MM.1S (cell line): ENCODE results near the gene LDLRAP1.

ENCODE experiments used
- DNase-seq: peaks from one replicate; pipeline ENCODE4 v3.0.0-alpha.2; 2015
- H2AFZ ChIP-seq: fragments of 300-600 bp; sonication (generic); 2 replicates; pipeline ENCODE4 v1.6.0; 2016; ENCODE audit warnings: antibody characterized with exemption, low read length
- H3F3A ChIP-seq: fragments of 300-600 bp; sonication (generic); 2 replicates; pipeline ENCODE4 v1.6.1; 2016; ENCODE audit warnings: mild to moderate bottlenecking, antibody characterized with exemption, low read length, moderate library complexity, mixed read lengths; ENCODE audit not compliant: insufficient read depth
- H3K27ac ChIP-seq: fragments of 300-600 bp; sonication (generic); 2 replicates; pipeline ENCODE4 v1.5.1; 2016; ENCODE audit warnings: mild to moderate bottlenecking, low read length
- H3K27me3 ChIP-seq: fragments of 300-600 bp; sonication (generic); replicated peaks from 2 replicates; pipeline ENCODE4 v1.6.0; 2016; ENCODE audit warnings: low read length; ENCODE audit not compliant: insufficient read depth
- H3K36me3 ChIP-seq: fragments of 300-600 bp; sonication (generic); replicated peaks from 2 replicates; pipeline ENCODE4 v1.6.1; 2016; ENCODE audit warnings: mild to moderate bottlenecking, low read length, mixed read lengths; ENCODE audit not compliant: insufficient read depth
- H3K4me1 ChIP-seq: fragments of 300-600 bp; sonication (generic); 2 replicates; pipeline ENCODE4 v1.6.1; 2016; ENCODE audit warnings: low read length, mixed read lengths
- H3K4me2 ChIP-seq: fragments of 300-600 bp; sonication (generic); 2 replicates; pipeline ENCODE4 v1.6.0; 2016; ENCODE audit warnings: low read depth, low read length
- H3K4me3 ChIP-seq: fragments of 300-600 bp; sonication (generic); 2 replicates; pipeline ENCODE4 v1.5.1; 2016; ENCODE audit warnings: low read length, mixed read lengths
- H3K79me2 ChIP-seq: fragments of 300-600 bp; sonication (generic); 2 replicates; pipeline ENCODE4 v1.6.1; 2016; ENCODE audit warnings: mixed run types, low read length, mixed read lengths
- H3K9ac ChIP-seq: fragments of 300-600 bp; sonication (generic); 2 replicates; pipeline ENCODE4 v1.6.1; 2016; ENCODE audit warnings: low read length, mixed read lengths
- H3K9me2 ChIP-seq: fragments of 300-600 bp; sonication (generic); replicated peaks from 2 replicates; pipeline ENCODE4 v1.6.1; 2016; ENCODE audit warnings: mild to moderate bottlenecking, low read length, mixed read lengths; ENCODE audit not compliant: insufficient read depth
- H3K9me3 ChIP-seq: fragments of 300-600 bp; sonication (generic); replicated peaks from 2 replicates; pipeline ENCODE4 v1.6.1; 2016; ENCODE audit warnings: mild to moderate bottlenecking, low read length, mixed read lengths; ENCODE audit not compliant: insufficient read depth
- H4K20me1 ChIP-seq: fragments of 300-600 bp; sonication (generic); 2 replicates; pipeline ENCODE4 v1.6.1; 2016; ENCODE audit warnings: mild to moderate bottlenecking, low read length, moderate library complexity, mixed read lengths; ENCODE audit not compliant: insufficient read depth
- CTCF ChIP-seq: fragments of 300-600 bp; sonication (generic); IDR thresholded peaks from 2 replicates; pipeline ENCODE4 v1.5.1; 2016; ENCODE audit warnings: antibody characterized with exemption, low read length, mixed read lengths
- EZH2 ChIP-seq: fragments of 300-600 bp; sonication (generic); optimal IDR thresholded peaks from 2 replicates; pipeline ENCODE3; 2017; ENCODE audit warnings: low read depth, mild to moderate bottlenecking, antibody characterized with exemption, low read length, mixed read lengths
- EZH2phosphoT487 ChIP-seq: fragments of 300-600 bp; sonication (generic); IDR thresholded peaks from 2 replicates; pipeline ENCODE4 v1.6.1; 2018; ENCODE audit warnings: antibody characterized with exemption, low read length

The LDLRAP1 gene

DNA sequence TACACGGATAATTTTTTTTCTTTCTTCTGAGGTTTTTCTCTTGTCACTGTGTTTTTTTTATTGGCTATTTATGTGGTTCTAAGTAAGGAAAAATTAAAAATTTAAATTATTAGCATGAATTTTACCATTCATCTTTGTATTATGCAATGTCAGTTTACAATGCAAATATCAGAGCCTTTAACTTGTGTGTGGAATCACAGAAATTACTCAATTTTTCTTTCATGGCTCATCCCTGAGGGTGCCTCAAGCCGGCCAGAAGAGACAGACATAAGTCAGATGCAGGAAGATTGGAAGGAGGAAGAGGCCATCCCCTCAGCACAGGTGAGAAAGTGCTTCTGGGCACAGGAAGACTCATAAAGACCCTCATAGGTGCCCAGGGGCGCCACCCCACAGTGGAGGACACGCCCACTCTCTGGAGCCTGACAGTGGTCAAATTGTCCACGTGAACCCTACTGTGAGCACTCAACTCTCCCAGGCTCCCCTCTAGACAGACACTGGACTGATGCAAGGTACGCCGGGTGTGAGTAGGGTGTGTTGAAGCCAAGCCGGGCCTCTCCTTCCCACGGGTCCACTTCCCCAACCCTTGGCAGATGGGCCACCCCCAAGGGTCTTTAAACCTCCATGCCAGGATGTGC lies 9.5 kb upstream of the LDLRAP1 start:
- H3K4me2 ChIP-seq, result no peak overlapping the region
- no peak overlapping the region for H3K27ac ChIP-seq
- no peaks in the 10 kb centered on the region for H3K9me2 ChIP-seq
- no peak for DNase-seq
- H3K4me1 ChIP-seq, result no peaks in the 10 kb centered on the region
- H3K79me2 ChIP-seq, result no peaks in the 10 kb centered on the region
- no peaks in the 10 kb centered on the region for H3K9me3 ChIP-seq
- H3F3A ChIP-seq, result no peaks in the 10 kb centered on the region
- no peaks in the 10 kb centered on the region for H3K36me3 ChIP-seq
- H3K27me3 ChIP-seq, result no peaks in the 10 kb centered on the region
- TF ChIP-seq EZH2phosphoT487, result no peak
- no peak for TF ChIP-seq CTCF
- TF ChIP-seq EZH2, result no peak
- H4K20me1 ChIP-seq, result no peaks in the 10 kb centered on the region
- H3K9ac ChIP-seq, result no peak overlapping the region
- H2AFZ ChIP-seq, result no peak overlapping the region
- H3K4me3 ChIP-seq, result no peak overlapping the region

- Histone ChIP-seq H4K20me1 (no peaks in the 10 kb centered on the region), H3K9me2 (no peaks in the 10 kb centered on the region), H3K4me2 (no peak overlapping the region), H3F3A (no peaks in the 10 kb centered on the region), H3K4me1 (no peaks in the 10 kb centered on the region), H3K79me2 (no peaks in the 10 kb centered on the region), H3K9ac (no peak overlapping the region), H3K4me3 (no peak overlapping the region), H3K36me3 (no peaks in the 10 kb centered on the region), H3K27me3 (no peaks in the 10 kb centered on the region), H3K27ac (no peak overlapping the region), H3K9me3 (no peaks in the 10 kb centered on the region), H2AFZ (no peak overlapping the region)
- TF ChIP-seq CTCF (no peak), EZH2phosphoT487 (no peak), EZH2 (no peak)
- no peak for DNase-seq
Measured at GRCh38 chr1:25534410-25534788, 9.0 kb upstream of the LDLRAP1 start.

- H2AFZ ChIP-seq, result no peak overlapping the region
- H3K9ac ChIP-seq, result no peak overlapping the region
- H3K27me3 ChIP-seq, result no peaks in the 10 kb centered on the region
- no peaks in the 10 kb centered on the region for H3K9me3 ChIP-seq
- TF ChIP-seq EZH2 (no peak), CTCF (no peak), EZH2phosphoT487 (no peak)
- H3K79me2 ChIP-seq, result no peaks in the 10 kb centered on the region
- no peak overlapping the region for H3K4me3 ChIP-seq
- no peaks in the 10 kb centered on the region for H3K36me3 ChIP-seq
- no peak overlapping the region for H3K27ac ChIP-seq
- H4K20me1 ChIP-seq, result no peaks in the 10 kb centered on the region
- no peaks in the 10 kb centered on the region for H3K4me1 ChIP-seq
- H3F3A ChIP-seq, result no peaks in the 10 kb centered on the region
- no peak for DNase-seq
- no peaks in the 10 kb centered on the region for H3K9me2 ChIP-seq
- no peak overlapping the region for H3K4me2 ChIP-seq
Measured at GRCh38 chr1:25536124-25536523, 7.3 kb upstream of the LDLRAP1 start.
